Endothelial cell of umbilical vein (primary cell): ENCODE measurements around the gene QPCT. TPM values are rescaled to one million over a fixed set of nuclear protein-coding genes. Genes with fewer than 3 reads are reported as not detected.

Experiments used
- BruUV-seq: library from RNA; stranded (reverse); fragments of 400-500 nt; replicated peaks from 2 replicates; lab custom pipeline; 2021; lab: Mats Ljungman, UMichigan
- CTCF ChIA-PET: fragments of 300-600, 350-600 bp; sonication (Branson Sonifier 250); formaldehyde crosslinking; loops from one replicate; lab custom pipeline; 2021; ENCODE audit warnings: antibody characterized with exemption, inconsistent platforms; lab: Charles Lee
- POLR2A ChIA-PET: fragments of 300-600, 350-600 bp; sonication (Branson Sonifier 250); formaldehyde crosslinking; loops from one replicate; lab custom pipeline; 2021; ENCODE audit warnings: antibody characterized with exemption, inconsistent platforms; lab: Charles Lee
- DNase-seq: peaks from one replicate; pipeline ENCODE4 v3.0.0-alpha.2; 2011; ENCODE audit warnings: low read depth, low spot score
- FAIRE-seq: peaks from 2 replicates; lab custom pipeline; 2011; peaks lifted over from hg19 to GRCh38; lab: Jason Lieb, UNC
- H2AFZ ChIP-seq: 2 replicates; pipeline ENCODE4 v1.6.0; 2012; ENCODE audit warnings: low read depth, low read length, control low read depth, inconsistent platforms
- H3K27ac ChIP-seq: 2 replicates; pipeline ENCODE4 v1.5.1; 2011; ENCODE audit warnings: low read depth, mild to moderate bottlenecking, control low read depth, low read length, moderate library complexity; ENCODE audit not compliant: insufficient read depth
- H3K27me3 ChIP-seq, 2 experiments: 2 replicates each; pipeline versions ENCODE4 v1.6.0 to v1.6.1; 2011; ENCODE audit warnings: low read length in 2 of 2, mixed read lengths in 1 of 2; ENCODE audit not compliant: control insufficient read depth in 2 of 2, insufficient read depth in 2 of 2
- H3K36me3 ChIP-seq, 2 experiments: 2 replicates in 1 of 2; 3 replicates in 1 of 2; pipeline ENCODE4 v1.5.1; 2011; ENCODE audit warnings: low read length in 2 of 2, mild to moderate bottlenecking in 1 of 2, moderate library complexity in 1 of 2; ENCODE audit not compliant: control insufficient read depth in 2 of 2, insufficient read depth in 2 of 2; ENCODE audit errors: extremely low read depth in 1 of 2
- H3K4me1 ChIP-seq: 3 replicates; pipeline ENCODE4 v1.5.1; 2011; ENCODE audit warnings: mild to moderate bottlenecking, low read length; ENCODE audit not compliant: control insufficient read depth, insufficient read depth; ENCODE audit errors: extremely low read depth
- H3K4me2 ChIP-seq: 2 replicates; pipeline ENCODE4 v1.6.1; 2011; ENCODE audit warnings: low read length, control low read depth, mixed read lengths; ENCODE audit not compliant: insufficient read depth
- H3K4me3 ChIP-seq, 3 experiments: fragments of 200-600 bp in 1 of 3; sonication (generic), shearing (Covaris generic) in 1 of 3; replicated peaks in 1 of 3; 2 replicates each; pipeline ENCODE4 v1.5.1; 2011 to 2016; ENCODE audit warnings: control low read depth in 3 of 3, low read length in 3 of 3, mild to moderate bottlenecking in 2 of 3, inconsistent platforms in 1 of 3, low read depth in 1 of 3, moderate library complexity in 1 of 3; ENCODE audit not compliant: insufficient read depth in 1 of 3
- H3K79me2 ChIP-seq: 2 replicates; pipeline ENCODE4 v1.6.0; 2012; ENCODE audit warnings: low read length, inconsistent platforms; ENCODE audit not compliant: control insufficient read depth, insufficient read depth
- H3K9ac ChIP-seq: replicated peaks from 2 replicates; pipeline ENCODE3; 2011; ENCODE audit warnings: low read length, control low read depth; ENCODE audit not compliant: insufficient read depth; ENCODE audit errors: extremely low read depth
- H3K9me1 ChIP-seq: replicated peaks from 3 replicates; pipeline ENCODE4 v1.6.0; 2011; ENCODE audit warnings: mild to moderate bottlenecking, low read length; ENCODE audit not compliant: control insufficient read depth, insufficient read depth; ENCODE audit errors: extremely low read depth
- H3K9me3 ChIP-seq: replicated peaks from 2 replicates; pipeline ENCODE4 v1.5.1; 2012; ENCODE audit warnings: low read length, inconsistent platforms; ENCODE audit not compliant: control insufficient read depth, insufficient read depth
- H4K20me1 ChIP-seq: replicated peaks from 2 replicates; pipeline ENCODE3; 2011; ENCODE audit warnings: mild to moderate bottlenecking, low read length; ENCODE audit not compliant: control insufficient read depth, insufficient read depth; ENCODE audit errors: extremely low read depth
- EZH2 ChIP-seq: IDR thresholded peaks from 2 replicates; pipeline ENCODE4 v1.6.1; 2012; ENCODE audit warnings: borderline replicate concordance, low read depth, mild to moderate bottlenecking, moderate library complexity, low read length, inconsistent platforms; ENCODE audit not compliant: severe bottlenecking
- FOS ChIP-seq: IDR thresholded peaks from 2 replicates; pipeline ENCODE4 v1.6.1; 2011; ENCODE audit warnings: mild to moderate bottlenecking, low read length, moderate library complexity, borderline replicate concordance; ENCODE audit not compliant: insufficient read depth
- GATA2 ChIP-seq: IDR thresholded peaks from 2 replicates; pipeline ENCODE4 v1.7.0; 2011; ENCODE audit warnings: low read depth, mild to moderate bottlenecking, moderate library complexity, mixed read lengths, low read length; ENCODE audit not compliant: insufficient read length, insufficient read depth
- MAX ChIP-seq: IDR thresholded peaks from 2 replicates; pipeline ENCODE4 v1.6.1; 2011; ENCODE audit not compliant: insufficient read depth, insufficient read length
- MYC ChIP-seq: IDR thresholded peaks from one replicate; pipeline ENCODE4 v1.6.1; 2011; ENCODE audit warnings: mild to moderate bottlenecking, low read depth, low read length
- POLR2A ChIP-seq: IDR thresholded peaks from 2 replicates; pipeline ENCODE4 v1.6.1; 2012; ENCODE audit warnings: low read depth, mild to moderate bottlenecking, control low read depth, low read length
- POLR2AphosphoS5 ChIP-seq: IDR thresholded peaks from 2 replicates; pipeline ENCODE4 v1.6.1; 2012; ENCODE audit warnings: low read depth, mild to moderate bottlenecking, control low read depth, low read length, moderate library complexity; ENCODE audit not compliant: insufficient read depth
- dilution Hi-C: fragments of 300-500 bp; cut with MboI; formaldehyde crosslinking; loops from one replicate; pipeline ENCODE4 v1.15.0; 2019; ENCODE audit warnings: low sequenced_read_pairs; ENCODE audit not compliant: extremely low pct_ligation_motif_present
- intact Hi-C: fragments of 100-400 bp; cut with micrococcal nuclease; formaldehyde crosslinking; loops from one replicate; pipeline ENCODE4 v1.10.0; 2022
- polyA plus RNA-seq, 4 experiments: library from polyadenylated mRNA; depleted of rRNA in 3 of 4; stranded (reverse) in 3 of 4; unstranded in 1 of 4; fragments of >200 nt; gene quantifications; 2 replicates each; pipeline versions ENCODE4 v1.2.1 to v1.2.3, GENCODE V29; 2011 to 2012; ENCODE audit warnings: missing spikeins in 1 of 4
- total RNA-seq: library from RNA; stranded (reverse); gene quantifications from 2 replicates; pipeline ENCODE4 v1.2.3, GENCODE V29; 2021

The QPCT gene
- total and polyA plus RNA-seq, 2 donors (not counting 3 experiments of a cell fraction or from before 2014, with no cell fraction given): 12.8 to 17.2 TPM

- dilution Hi-C loops (no loop called here), intact Hi-C loops (loop anchor here (5.0 to 10.0 kb wide), 3 partner anchors 91 to 749 kb away; partner anchors contain the start of genes CEBPZ and NDUFAF7)
- DNase-seq: peak; percentile 49
Measured at GRCh38 chr2:37323176-37323780, 21.2 kb upstream of the QPCT start.

GRCh38 chr2:37323781-37324535 is 20.5 kb upstream of the QPCT start:
- H3K27me3 ChIP-seq: no peaks in the 10 kb centered on the region
- H2AFZ ChIP-seq: peak overlapping the region; percentile 58
- H3K9ac ChIP-seq: peak overlapping the region; percentile 93
- H3K4me2 ChIP-seq: peak overlapping the region; percentile 97
- DNase-seq (peak; percentile 71), FAIRE-seq (no peak)
- TSS peak; percentile 44 for BruUV-seq
- H3K9me1 ChIP-seq: no peaks in the 10 kb centered on the region
- no peaks in the 10 kb centered on the region for H3K9me3 ChIP-seq
- ChIA-PET CTCF (interaction anchor here (0.8 to 2.6 kb wide), 7 partner anchors 11 to 553 kb away, joined by 3 to 18 read pairs (median 9); no protein-coding TSS in a partner anchor), POLR2A (no interaction called here)
- peaks cover 27% of the 10 kb centered on the region for H3K4me1 ChIP-seq
- H4K20me1 ChIP-seq: peaks cover 2% of the 10 kb centered on the region
- H3K79me2 ChIP-seq: peaks cover 52% of the 10 kb centered on the region
- intact Hi-C loops: loop anchor here (2.0 to 10.0 kb wide), 4 partner anchors 67 to 748 kb away; partner anchors contain the start of genes CEBPZ and NDUFAF7
- dilution Hi-C loops: no loop called here
- TF ChIP-seq GATA2 (peak; percentile 50), MYC (no peak)
- peak overlapping the region; percentile 64 for H3K27ac ChIP-seq
- no peaks in the 10 kb centered on the region for H3K36me3 ChIP-seq
- peak overlapping the region; percentile 97 to 99 (median 98) for H3K4me3 ChIP-seq

More at GRCh38 chr2:37323176-37323780, 21.2 kb upstream of the QPCT start:
- Histone ChIP-seq H3K9ac (peak overlapping the region; percentile 93), H3K9me1 (no peaks in the 10 kb centered on the region), H3K36me3 (peaks cover 0 to 3% of the 10 kb centered on the region in 2 experiments), H3K79me2 (peaks cover 59% of the 10 kb centered on the region), H3K4me1 (peaks cover 27% of the 10 kb centered on the region), H3K27me3 (no peaks in the 10 kb centered on the region), H3K4me2 (peak overlapping the region; percentile 97), H3K4me3 (peak overlapping the region; percentile 97 to 99 (median 98)), H4K20me1 (peaks cover 5% of the 10 kb centered on the region), H3K9me3 (no peaks in the 10 kb centered on the region), H3K27ac (peak overlapping the region; percentile 64), H2AFZ (no peak overlapping the region)
- ChIA-PET CTCF (interaction anchor here (0.9 to 2.6 kb wide), 10 partner anchors 11 to 554 kb away, joined by 3 to 18 read pairs (median 7); no protein-coding TSS in a partner anchor), POLR2A (no interaction called here)
- FAIRE-seq: no peak
- no TSS peak for BruUV-seq
- no peak for TF ChIP-seq FOS
- TF ChIP-seq EZH2: no peak
- no peak for TF ChIP-seq POLR2A
- TF ChIP-seq GATA2: no peak
- no peak for TF ChIP-seq MAX
- no peak for TF ChIP-seq POLR2AphosphoS5
